SU-DHL-6 (cell line): ENCODE results near the gene BPIFB4.

Source experiments
- CTCF ChIP-seq: fragments of 200-600 bp; sonication (generic); IDR thresholded peaks from one replicate; pipeline ENCODE4 v1.5.1; 2017; ENCODE audit warnings: antibody characterized with exemption, mild to moderate bottlenecking, low read length, moderate library complexity; ENCODE audit not compliant: insufficient read depth, poor library complexity, severe bottlenecking
- EZH2phosphoT487 ChIP-seq: fragments of 200-600 bp; sonication (generic), shearing (Covaris generic); conservative IDR thresholded peaks from 2 replicates; pipeline ENCODE4 v1.6.1; 2018; ENCODE audit warnings: mild to moderate bottlenecking, antibody characterized with exemption, low read length, moderate library complexity, mixed read lengths

- TF ChIP-seq CTCF, result no peak
- TF ChIP-seq EZH2phosphoT487, result no peak
These were observed 6.7 kb downstream of the BPIFB4 start for GRCh38 chr20:33086052-33086722.
